ENCODE measurements around the gene ANTXR1. TPM values are rescaled to one million over a fixed set of nuclear protein-coding genes. Genes with fewer than 3 reads are reported as not detected.

ANTXR1 gene
- total RNA-seq, 1 experiment from 2014 or later, result 11.1 TPM

DNA sequence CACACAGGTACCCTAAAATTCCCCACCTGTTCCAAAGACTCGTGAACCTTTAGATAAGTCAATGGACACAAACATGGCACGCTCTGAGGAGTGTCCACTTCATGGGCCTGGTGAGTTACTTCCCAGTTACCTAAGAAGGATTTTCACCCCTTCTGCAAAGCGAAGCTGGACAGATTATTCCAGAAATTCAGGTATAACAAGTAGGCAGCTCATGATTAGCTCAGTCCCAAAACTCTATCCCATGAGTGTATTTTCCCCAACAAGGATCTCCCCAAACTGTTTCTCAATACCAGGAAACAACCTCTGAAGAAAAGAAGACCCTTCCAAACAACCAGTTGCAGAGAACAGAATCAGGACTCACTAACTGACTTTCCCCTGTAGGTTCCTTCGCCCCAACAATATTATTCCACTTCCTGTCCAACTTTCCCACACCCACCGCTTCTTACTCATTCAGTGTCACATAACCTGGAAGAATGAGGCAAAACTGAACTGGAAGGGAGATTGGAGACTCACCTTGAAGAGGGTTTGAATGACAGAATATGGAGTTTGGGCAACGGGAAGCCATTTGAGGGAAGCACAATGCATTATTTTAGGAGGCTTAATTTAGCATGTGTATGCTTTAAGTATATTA, 120.1 kb downstream of the ANTXR1 start:
- DNase-seq (ENCODE audit: low read depth), result peak; percentile 53

DNA sequence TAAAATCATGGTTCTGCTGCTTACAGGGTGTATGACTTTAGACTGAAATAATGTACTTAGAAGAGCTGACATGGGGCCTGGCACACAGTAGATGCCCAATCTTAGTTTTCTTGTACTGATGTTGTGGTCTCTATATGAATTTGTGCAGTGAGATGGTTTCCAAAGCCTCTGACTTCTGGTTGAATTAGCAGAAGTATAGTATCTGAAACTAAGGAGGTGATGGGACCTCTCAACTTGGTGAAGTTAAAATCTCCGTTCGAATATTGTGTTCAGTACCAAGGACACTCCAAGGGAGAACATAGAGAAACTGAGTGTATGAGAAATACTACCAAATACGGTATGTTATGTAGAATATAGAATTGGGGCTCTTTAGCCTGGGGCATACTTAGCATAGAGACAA, 120.9 kb downstream of the ANTXR1 start:
- no peak for DNase-seq (ENCODE audit: low read depth)

GRCh38 chr2:69134306-69134945, 121.4 kb downstream of the ANTXR1 start:
- no peak for DNase-seq (ENCODE audit: low read depth)

DNA sequence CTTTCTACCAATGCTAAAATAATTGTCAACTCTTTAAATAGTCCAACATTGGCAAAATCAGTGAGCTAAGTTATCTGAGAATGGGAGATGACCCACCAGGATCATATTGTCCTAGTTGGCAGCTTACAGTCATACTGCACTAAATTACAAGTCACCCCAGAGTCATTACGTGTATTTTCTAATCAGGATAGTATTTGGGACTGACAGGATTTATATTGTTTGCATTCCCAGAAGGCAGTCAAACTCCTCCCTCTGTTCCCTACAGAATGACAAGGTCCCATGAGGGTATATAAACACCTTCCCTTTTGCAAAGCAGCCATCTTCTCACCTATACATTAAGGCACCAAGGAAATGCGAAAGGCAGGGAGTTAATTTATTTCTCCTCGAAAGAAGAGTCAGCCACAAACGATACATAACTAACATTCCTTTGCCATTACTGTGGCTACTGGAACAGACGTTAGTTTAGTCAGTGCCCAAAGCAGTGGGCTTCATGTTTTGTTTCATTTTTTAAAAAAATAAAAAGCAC, 125.3 kb downstream of the ANTXR1 start:
- DNase-seq (ENCODE audit: low read depth), result peak; percentile 76

- DNase-seq (ENCODE audit: low read depth), result peak; percentile 88
Measured at GRCh38 chr2:69138793-69139459, 125.9 kb downstream of the ANTXR1 start.

- no peak for DNase-seq (ENCODE audit: low read depth)
Measured at GRCh38 chr2:69139778-69140670, 127.0 kb downstream of the ANTXR1 start.

- DNase-seq (ENCODE audit: low read depth), result no peak
Measured at GRCh38 chr2:69141061-69141460, 128.1 kb downstream of the ANTXR1 start.

- peak; percentile 45 for DNase-seq (ENCODE audit: low read depth)
Measured at GRCh38 chr2:69143748-69144360, 130.9 kb downstream of the ANTXR1 start.

GRCh38 chr2:69145204-69145603, 132.2 kb downstream of the ANTXR1 start:
- no peak for DNase-seq (ENCODE audit: low read depth)

DNA sequence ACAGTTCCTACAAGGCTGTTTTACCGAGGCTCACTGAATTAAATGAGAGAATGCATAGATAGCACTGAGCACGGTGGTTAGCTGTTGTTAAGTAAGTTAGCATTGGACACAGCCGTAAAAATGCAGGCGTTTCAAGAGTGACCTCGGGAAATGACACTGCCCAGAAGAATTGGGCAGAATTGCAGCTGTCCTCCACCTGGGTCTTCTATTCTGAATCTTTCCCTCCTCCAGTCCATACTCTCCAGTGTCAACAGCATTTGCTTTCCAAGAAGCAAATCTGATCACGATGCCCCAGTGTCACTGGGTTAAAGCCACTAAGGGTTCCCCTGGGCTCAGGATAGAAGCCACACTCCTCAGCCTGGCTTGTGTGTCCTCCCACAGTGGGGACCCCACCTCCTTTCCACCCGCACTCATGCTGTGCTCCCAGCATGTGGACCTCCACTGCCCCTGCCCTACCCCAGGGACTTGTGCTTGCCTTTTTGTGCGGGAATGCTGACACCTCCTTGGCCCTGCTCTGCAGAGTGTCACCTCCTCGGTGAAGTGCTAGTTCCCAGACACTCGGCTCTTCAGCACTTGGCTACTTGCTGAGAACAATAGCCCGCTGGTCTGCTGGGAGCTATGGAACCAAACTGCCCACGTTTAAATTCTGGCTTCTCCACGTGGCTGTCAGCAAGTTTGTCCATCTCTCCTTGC, 135.0 kb downstream of the ANTXR1 start:
- DNase-seq (ENCODE audit: low read depth), result no peak

DNA sequence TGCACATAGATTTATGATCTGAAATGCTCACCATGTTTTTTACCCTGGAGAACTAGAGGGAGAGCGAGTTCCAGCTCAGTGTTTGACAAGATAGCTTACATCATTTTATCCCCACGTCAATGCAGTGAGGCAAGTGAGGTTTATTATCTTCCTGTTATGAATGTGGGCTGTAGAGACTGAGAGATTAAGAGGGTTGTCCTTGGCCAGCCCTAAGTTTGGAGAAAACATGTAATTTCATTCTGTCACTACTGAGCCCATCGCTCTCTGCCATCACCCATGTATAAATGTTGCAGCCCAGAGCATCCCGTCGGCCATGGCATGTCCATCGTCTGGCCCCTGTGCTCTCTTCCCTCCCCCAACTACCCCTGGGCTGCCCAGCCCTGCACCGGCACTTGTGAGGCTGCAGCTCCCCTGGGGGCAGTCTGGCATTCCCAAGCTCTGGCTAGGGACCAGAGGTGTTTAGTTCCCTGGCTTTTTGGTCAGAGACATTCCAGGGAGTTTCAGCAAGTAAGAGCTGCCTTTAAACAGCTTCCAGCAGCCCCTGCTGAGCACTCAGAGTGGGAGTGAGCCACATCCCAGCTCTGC, 136.7 kb downstream of the ANTXR1 start:
- peak; percentile 40 for DNase-seq (ENCODE audit: low read depth)

DNA sequence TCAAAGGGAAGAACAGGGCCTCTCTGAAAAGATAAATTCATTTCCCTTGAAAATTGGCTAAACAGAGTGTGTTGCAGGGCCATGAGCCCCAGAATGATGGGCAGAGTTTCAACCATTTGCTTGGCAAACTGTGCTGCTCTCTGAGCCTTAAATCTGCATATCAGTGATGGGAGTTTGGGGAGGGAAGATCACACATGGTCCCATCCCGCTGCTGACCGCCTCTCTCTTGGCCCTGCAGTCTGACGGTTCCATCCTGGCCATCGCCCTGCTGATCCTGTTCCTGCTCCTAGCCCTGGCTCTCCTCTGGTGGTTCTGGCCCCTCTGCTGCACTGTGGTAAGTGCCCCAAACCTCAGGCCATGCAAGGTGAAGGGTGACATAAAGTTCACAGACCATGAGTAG, 139.0 kb downstream of the ANTXR1 start:
- DNase-seq (ENCODE audit: low read depth), result no peak

DNA sequence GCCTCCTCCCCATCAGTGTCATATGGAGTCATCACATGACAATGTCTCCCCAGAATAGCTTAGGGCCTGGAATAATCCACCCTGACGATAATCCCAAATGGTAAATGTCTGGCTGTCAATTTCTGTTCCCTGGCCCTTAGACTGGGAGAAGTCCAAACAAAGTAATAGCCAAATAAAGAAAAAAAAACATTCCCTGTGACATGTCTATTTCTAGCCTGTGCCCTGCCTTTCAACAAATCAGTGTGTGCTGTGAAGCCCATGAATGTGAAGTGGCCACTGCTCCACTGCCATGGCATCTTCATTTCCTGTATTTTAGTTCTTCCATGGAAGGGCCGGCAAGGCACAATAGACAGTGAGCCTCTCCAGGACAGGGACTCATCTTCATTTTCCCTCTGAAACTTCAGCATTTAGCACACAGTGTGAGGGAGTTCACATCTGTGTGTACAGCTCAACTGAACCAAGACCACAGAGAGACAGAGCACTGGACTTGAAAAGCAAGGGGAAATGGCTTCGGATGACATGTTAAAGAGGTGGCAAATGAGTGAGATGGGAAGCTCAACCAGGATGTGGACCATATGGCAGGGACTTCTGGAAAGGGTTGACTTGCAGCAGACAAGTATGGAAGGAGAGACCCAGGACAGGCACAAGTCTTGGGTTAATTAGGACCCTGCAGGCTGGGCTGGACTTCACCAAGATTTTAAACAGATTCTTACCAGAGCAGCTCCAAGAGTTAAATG, 140.0 kb downstream of the ANTXR1 start:
- no peak for DNase-seq (ENCODE audit: low read depth)

DNA sequence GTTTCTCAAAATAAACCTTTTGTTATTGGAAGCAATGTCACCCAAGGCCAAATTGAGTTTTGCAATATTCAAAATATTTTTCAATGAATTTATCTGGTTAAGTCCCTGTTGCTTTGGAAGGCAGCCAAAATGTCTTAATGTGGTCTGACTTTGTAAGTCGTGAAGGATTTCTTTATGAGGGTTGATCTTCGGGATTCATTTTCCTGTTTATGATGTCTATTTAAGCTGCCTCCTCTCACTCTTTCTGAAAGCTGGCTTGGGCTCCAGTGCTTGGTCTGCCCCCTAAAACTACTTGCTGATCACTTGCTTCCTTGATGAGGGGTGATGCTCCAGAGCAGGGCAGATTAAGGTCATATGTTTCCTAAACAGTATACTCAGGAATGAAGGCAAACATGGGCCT, 141.1 kb downstream of the ANTXR1 start:
- DNase-seq (ENCODE audit: low read depth), result no peak

GRCh38 chr2:69156624-69157023, 143.6 kb downstream of the ANTXR1 start:
- no peak for DNase-seq (ENCODE audit: low read depth)

GRCh38 chr2:69157441-69157840, 144.5 kb downstream of the ANTXR1 start:
- no peak for DNase-seq (ENCODE audit: low read depth)

- DNase-seq (ENCODE audit: low read depth), result no peak
Measured at GRCh38 chr2:69159986-69160385, 147.0 kb downstream of the ANTXR1 start.

- no peak for DNase-seq (ENCODE audit: low read depth)
Measured at GRCh38 chr2:69162057-69162456, 149.1 kb downstream of the ANTXR1 start.

GRCh38 chr2:69163109-69163508, 150.1 kb downstream of the ANTXR1 start:
- peak; percentile 69 for DNase-seq (ENCODE audit: low read depth)

DNA sequence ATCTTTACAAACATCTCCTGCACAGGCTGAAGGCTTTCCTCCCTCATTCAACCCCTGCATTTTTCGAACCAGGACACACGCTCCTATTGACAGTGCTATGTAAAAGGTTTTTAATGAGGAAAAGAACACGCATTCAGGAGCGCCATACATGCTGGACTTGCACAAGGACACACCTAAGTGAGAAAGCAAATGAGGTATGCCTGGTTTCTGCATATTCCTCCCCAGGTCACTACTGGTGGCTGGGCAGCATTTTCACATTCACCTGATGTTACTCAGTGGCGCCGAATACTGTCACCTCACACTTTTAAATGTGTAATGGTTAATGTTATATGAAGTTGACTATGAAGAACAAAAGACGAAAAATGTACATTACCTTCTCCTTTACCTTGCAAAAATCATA, 150.6 kb downstream of the ANTXR1 start:
- DNase-seq (ENCODE audit: low read depth), result no peak

Data from Daoy (cell line).